22Rv1 (cell line): ENCODE data around the gene NPL.

ENCODE experiments used
- H3K27ac ChIP-seq: fragments of 450-650 bp; 2 replicates; pipeline ENCODE4 v1.5.1; 2017
- ZFX ChIP-seq: fragments of 450-650 bp; IDR thresholded peaks from 2 replicates; pipeline ENCODE4 v1.6.1; 2017; ENCODE audit warnings: antibody characterized with exemption, borderline replicate concordance
- TF ChIP-seq, protein P1 (sequence below): fragments of 450-650 bp; IDR thresholded peaks from 2 replicates; pipeline ENCODE4 v1.5.1; 2017; ENCODE audit warnings: mild to moderate bottlenecking

NPL gene

DNA sequence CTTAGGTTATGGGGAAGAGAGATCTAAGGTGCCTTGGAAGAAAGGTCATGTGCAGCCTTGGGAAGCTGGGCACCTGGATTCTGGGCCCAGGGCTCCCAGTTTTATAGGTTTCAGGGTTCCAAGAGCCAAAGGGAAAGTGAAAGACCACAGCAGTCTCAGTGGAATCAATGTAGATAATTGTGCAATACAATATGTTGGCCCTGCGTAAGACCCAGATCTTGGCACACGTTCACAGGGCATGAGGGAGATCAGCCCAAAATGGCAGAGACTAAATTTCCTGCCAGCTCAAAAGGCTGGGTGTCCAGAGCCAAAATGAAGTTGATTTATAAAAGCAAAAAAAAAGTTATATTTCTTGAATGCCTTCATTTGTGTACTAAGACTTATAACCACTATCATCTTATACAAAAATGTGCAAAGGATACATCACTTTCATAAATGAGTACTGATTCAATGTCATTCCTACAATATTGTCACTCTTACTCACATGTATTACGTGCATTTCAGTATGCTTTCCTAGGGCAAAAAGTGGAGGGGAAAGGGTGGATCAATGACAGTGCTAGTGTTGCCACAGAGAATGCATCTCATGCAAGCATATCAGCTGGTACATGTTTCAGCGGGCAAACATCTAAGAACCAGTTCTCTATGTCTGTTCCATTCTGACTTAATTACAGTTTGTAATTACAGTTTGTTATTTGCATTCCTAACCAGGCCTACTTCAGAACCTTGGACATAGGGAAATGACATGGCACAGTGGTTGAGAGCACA lies 22.5 kb upstream of the NPL start:
- H3K27ac ChIP-seq: no peak overlapping the region
- TF ChIP-seq ZFX: no peak
- TF ChIP-seq, protein P1, sequence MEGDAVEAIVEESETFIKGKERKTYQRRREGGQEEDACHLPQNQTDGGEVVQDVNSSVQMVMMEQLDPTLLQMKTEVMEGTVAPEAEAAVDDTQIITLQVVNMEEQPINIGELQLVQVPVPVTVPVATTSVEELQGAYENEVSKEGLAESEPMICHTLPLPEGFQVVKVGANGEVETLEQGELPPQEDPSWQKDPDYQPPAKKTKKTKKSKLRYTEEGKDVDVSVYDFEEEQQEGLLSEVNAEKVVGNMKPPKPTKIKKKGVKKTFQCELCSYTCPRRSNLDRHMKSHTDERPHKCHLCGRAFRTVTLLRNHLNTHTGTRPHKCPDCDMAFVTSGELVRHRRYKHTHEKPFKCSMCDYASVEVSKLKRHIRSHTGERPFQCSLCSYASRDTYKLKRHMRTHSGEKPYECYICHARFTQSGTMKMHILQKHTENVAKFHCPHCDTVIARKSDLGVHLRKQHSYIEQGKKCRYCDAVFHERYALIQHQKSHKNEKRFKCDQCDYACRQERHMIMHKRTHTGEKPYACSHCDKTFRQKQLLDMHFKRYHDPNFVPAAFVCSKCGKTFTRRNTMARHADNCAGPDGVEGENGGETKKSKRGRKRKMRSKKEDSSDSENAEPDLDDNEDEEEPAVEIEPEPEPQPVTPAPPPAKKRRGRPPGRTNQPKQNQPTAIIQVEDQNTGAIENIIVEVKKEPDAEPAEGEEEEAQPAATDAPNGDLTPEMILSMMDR: no peak

- no peak overlapping the region for H3K27ac ChIP-seq
- TF ChIP-seq, protein P1: no peak
- TF ChIP-seq ZFX: no peak
Observed at GRCh38 chr1:182768963-182769362, 20.6 kb upstream of the NPL start.

DNA sequence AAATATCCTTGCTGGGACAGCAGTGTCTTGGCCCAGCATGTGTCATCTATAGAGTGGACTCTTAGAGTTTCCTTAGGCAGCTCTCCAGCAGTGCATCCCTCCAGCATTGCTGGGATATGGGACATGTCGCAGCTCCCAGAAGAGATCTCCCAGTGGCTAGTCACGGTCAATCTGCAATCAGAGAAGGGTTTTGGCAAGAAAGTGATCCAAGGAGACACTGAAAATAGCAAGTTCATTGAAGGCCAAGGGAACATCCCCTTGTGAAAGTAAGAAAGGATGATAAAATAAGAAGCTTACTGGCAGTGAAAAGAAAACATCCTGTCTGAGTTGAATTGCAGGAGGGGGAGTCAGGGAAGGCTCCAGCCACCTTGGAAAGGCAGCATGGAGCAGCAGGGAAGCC lies 19.3 kb upstream of the NPL start:
- no peak for TF ChIP-seq ZFX
- TF ChIP-seq, protein P1: no peak
- no peak overlapping the region for H3K27ac ChIP-seq

GRCh38 chr1:182771187-182771984 lies 18.2 kb upstream of the NPL start:
- H3K27ac ChIP-seq: no peak overlapping the region
- TF ChIP-seq, protein P1: no peak
- no peak for TF ChIP-seq ZFX

GRCh38 chr1:182777386-182777785 lies 12.2 kb upstream of the NPL start:
- no peak overlapping the region for H3K27ac ChIP-seq
- TF ChIP-seq ZFX: no peak
- TF ChIP-seq, protein P1: no peak

GRCh38 chr1:182778862-182779261 lies 10.7 kb upstream of the NPL start:
- TF ChIP-seq, protein P1: no peak
- no peak for TF ChIP-seq ZFX

DNA sequence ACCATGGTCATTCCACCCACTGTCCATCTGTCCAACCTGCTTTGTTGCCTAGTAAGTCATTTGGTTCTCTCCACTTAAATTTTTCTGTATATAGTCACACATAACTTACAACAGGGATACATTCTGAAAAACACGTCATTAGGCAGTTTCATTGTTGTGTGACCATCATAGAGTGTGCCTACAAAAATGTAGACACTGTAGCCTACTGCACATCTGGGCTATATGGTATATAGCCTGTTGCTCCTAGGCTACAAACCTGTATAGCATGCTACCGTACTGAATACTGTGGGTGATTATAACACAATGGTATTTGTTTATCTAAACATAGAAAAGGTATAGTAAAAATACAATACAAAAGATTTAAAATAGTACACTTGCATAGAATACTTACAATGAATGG lies 10.0 kb upstream of the NPL start:
- TF ChIP-seq, protein P1: no peak
- no peak for TF ChIP-seq ZFX
- H3K27ac ChIP-seq: no peak overlapping the region

More at GRCh38 chr1:182778862-182779261, 10.7 kb upstream of the NPL start:
- H3K27ac ChIP-seq: no peak overlapping the region
